GM20431 (cell line): ENCODE results near the gene GPR15.
"Not testable (repeated sequence)": the region's sequence is repeated elsewhere in the genome, so short reads cannot be mapped to it uniquely, and the experiment has no call there.

Source experiments
- in situ Hi-C: fragments of 300-500 bp; cut with MseI, MboI; formaldehyde crosslinking; loops from one replicate; pipeline ENCODE4 v1.15.0; 2020; ENCODE audit warnings: low sequenced_read_pairs; ENCODE audit not compliant: unreplicated experiment

GPR15 gene

DNA sequence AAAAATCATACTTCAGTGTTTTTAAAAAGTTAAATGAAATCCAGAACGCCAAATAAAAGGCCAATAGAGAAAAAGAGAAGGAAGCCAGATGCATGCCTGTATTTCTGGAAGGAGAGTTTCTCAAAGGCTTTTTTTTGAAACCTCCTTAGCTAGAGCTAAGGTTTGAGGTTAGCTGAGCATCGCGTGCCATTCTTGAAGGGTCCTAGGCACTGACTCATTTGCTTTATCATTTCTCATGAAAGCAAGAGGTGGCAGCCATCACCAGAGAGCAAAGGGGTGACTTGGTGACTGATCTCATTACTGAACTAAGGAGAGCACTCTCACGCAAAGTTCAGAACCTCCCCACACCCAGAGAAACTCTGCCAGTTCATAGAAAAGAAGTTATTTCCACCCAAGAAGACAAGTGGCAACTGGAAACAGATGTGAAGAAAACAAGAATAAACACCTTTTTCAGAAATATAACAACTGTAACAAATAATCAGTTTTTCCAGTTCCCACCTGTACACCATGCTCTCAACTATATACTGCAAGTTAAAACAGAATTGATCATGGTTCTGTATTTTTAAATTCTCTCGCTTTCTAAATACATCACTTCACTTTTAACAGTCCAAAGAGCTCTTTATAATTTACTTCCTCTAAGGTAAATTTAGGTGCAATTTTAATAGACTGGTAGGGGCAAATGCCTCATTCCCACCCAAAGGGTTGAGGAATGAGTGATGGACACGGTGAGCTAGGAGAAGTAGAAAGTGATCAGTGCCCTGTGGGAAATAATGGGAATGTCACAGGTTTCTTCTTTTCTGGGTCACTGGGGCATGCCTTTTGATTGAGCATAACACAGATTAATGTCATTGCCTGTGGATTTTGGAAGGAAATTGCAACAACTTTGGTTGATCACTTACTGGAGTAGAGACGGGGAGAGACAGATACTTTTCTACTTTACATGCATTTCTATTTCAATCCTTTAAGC lies 24.7 kb downstream of the GPR15 start:
- in situ Hi-C loops, result no loop called here

DNA sequence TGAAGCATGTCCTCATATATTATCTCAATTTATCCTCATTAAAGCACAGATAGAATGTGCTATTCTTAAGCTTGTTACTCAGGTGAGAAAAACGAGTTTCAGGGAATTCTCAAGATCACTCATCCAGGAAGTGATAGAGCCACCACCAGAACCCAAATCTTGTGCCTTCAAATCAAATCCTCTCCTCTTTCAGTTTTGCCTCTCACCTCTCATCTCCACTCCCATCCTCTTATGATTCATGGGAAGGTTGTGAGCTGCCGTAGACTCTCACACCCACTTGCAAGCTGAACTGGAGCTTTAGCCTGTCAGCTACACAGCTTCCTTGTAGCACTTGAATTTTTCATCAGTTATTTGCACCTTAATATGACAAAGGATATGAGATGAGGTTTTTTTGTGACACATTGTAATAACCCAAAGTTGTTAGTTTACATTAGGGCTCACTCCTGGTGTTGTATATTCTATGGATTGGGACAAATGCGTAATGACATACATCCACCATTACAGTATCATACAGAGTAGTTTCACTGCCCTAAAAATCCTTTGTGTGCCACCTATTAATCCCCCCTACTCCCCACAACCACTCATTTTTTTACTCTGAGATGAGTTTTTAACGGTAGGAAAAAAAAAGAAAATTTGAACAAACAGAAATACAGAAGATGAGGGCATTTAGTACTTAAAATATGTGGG lies 25.7 kb downstream of the GPR15 start:
- in situ Hi-C loops, result no loop called here

DNA sequence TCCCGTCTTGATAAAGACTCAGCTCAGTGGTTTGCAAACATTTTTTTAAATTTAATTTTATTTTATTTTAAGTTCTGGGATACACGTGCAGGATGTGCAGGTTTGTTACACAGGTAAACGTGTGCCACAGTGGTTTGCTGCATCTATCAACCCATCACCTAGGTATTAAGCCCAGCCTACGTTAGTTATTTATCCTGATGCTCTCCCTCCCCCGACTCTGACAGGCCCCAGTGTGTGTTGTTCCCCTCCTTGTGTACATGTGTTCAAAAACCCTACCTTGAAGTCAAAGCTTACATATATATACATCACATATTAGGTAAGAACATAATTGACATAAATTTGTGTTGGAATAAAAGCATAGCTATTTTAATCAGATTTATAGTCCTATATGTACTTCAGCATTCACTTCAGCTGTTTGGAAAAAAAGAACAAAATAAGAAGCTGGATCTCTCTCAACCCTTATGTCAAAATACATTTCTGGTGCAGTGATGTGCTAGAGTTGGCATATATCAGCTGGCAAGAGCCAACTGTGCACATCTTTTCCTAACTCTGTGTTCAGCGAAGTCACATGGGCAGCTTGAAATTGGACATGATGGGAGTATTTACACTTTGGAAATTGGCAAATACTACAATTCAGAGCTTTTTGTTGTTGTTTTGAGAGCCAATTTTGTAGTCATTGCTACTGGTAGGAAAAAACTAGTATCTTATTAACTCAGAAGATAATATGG lies 26.5 kb downstream of the GPR15 start:
- in situ Hi-C loops, result no loop called here

DNA sequence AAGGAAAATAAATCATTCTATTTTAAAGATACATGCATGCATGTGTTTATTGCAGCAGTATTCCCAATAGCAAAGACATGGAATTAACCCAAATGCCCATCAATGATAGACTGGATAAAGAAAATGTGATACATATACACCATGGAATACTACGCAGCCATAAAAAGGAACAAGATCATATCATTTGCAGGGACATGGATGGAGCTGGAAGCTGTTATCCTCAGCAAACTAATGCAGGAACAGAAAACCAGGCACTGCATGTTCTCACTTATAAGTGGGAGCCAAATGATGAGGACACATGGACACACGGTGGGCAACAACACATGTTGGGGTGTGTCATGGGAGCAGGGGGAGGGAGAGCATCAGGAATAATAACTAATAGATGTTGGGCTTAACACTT lies 28.0 kb downstream of the GPR15 start:
- in situ Hi-C loops, result not testable (repeated sequence)

DNA sequence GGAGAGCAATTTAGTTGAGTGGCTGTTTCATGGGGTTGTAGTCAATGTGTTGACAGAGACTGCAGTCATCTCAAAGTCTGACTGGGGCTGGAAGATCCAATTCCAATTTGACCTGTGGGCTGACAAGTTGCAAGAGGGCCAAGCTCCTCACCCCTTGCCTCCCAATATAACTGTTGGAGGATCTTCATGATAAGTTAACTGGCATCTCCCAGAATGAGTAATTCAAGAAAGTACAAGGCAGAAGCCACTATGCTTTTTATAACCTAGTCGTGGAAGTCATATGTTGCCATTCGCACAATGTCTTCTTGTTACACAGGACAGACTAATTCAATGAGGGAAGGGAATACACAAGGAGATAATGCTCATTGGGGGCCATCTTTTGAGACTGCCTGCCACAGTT lies 29.1 kb downstream of the GPR15 start:
- in situ Hi-C loops, result no loop called here

DNA sequence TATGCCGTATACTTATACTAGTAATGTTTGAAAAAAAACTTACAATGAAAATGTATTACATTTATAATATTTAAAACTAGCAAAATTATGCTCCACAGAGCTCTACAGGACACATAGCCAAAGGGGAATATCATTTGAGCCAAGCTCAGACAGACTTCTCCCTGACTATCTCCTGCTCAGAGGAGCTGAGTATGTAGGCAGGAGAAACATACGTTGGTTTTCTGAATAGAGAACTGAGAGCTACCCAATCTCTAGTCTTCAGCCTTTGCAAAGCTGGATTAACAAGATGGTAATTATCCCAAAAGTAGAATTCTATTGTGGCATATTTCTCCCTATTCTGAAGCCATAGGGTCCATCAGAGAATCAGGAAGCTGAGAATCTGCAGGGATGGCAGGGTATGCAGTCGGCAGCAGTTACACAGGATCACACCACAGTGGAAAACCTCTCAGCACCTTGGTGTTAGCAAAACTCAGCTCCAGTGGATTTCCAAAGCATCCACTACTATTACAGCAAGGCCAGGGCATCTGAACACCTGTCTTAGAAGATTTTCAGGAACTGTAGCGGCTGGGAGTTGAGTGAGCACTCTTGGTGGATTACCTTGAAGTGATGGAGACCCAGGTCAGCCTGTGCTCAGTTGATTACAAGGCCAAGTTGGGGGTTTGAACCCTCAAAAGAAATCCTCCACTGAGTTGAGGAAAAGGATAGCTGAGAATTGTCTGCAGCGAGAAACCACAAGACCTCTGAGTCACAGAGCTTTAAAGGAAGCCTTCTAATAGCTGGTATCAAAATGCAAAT lies 30.1 kb downstream of the GPR15 start:
- in situ Hi-C loops, result no loop called here

DNA sequence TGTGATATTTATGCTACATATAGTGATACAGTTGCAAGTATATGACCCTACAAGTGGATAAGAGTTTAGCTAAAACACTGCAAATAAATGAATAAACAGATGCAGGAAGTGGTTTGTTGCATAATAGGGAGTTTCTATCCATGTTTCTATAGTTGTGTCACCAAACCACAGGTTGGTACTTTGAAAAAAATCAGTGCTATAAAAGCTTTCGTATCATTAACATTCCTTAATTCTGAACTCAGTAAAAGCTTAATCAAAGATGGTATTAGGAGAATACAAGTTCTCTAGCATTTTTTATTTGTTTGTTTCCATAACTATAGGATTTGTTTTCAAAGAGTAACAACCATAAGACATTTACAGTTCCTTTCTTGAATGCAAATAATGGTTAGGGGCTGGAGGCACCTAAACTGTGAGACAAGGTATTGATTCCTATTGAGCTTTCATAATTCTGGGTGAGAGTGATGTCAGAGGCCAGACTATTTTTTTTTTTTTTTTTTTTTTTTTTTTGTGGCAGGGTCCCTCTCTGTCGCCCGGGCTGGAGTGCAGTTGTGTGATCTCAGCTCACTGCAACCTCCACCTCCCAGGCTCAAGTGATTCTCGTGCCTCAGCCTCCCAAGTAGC lies 32.0 kb downstream of the GPR15 start:
- in situ Hi-C loops, result no loop called here

DNA sequence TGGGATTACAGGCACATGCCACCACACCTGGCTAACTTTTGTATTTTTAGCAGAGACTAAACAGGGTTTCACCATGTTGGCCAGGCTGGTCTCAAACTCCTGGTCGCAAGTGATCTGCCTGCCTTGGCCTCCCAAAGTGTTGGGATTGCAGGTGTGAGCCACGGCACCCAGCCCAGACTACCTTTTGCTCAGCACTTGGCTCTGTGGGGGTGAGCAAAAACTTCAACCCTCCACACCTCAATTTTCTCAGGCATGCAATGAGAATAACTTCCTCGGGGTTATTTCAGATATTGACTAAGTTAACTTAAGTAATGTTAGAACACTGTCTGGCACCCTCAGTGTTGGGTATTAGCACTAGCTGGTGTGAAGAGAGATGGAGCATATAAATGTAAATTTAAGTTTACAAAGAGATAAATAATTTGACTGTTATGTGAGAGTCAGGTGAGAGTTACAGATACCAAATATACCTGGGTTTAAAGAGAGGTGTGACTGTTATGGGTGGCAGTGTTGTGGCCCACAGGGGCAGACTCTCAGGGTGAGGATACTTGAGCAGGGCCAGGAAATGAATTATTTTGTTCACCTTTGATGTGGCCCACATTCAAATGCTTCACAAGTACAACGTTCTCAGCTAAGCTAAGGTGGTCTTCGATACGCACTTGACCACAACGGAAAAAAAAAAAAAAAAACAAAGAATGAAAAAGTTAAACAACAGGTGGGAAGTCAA lies 32.7 kb downstream of the GPR15 start:
- in situ Hi-C loops, result no loop called here

DNA sequence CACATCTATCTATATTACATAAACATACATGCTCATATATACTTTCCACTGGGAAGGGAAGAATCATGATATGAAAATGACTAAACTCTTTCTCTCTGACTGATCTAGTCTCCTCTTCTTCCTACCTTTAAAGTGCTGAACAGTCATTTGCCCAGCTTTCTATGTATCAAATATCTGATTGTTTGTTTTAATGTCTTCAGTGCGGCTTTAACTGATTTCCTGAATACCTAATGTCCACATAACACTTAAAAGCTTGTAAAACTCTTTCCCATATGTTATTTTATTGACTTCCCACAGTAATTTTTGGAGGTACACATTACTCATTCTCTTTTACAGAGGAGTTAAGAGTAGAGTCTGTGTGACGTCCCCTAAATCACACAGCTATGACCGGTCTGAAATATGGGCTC lies 33.5 kb downstream of the GPR15 start:
- in situ Hi-C loops, result no loop called here

DNA sequence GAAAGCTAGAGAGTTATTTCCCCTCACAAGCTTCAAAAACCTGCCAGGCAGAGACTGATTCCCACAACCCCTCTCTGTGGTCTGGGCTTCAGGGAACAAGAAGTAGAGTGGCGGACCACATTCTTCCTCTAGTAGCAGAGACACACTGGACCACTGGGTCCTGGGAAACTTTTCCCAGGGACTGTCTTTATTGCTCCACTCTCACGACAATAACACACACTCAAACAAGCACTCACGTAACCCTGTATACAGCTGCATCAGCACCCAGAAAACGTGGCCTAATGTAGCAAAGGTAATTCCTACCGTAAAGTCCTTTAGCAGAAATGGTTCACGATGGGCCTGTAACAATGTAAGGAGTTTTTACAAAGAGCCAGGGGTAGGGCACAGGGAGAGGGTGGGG lies 34.1 kb downstream of the GPR15 start:
- in situ Hi-C loops, result no loop called here

DNA sequence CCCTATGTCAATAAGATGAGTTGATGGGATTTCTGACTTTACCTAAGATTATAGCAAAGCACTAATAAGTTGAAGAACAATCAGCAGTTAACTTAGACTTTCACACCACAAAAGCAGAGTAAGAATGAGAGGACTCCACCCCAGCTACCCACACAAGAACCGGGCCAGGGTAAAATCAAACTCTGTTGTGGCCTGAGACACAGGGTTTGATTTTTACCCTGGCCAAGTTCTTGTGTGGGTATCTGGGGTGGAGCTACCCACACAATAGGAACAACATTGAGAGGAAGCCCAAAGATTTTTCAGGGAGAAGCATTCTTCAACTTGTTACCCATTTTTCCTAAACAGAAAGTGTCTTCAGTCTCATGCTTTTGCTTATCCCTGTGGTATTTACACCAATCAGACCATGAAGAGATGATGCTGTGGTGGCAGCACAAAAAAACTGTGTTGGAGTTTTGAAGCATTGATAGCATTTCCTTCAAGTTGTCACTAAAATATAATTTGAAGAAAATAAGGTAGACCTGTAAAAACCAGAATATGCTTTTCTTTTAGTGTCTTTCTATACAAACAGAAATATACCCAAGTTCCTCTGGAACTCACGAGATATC lies 36.0 kb downstream of the GPR15 start:
- in situ Hi-C loops, result no loop called here

DNA sequence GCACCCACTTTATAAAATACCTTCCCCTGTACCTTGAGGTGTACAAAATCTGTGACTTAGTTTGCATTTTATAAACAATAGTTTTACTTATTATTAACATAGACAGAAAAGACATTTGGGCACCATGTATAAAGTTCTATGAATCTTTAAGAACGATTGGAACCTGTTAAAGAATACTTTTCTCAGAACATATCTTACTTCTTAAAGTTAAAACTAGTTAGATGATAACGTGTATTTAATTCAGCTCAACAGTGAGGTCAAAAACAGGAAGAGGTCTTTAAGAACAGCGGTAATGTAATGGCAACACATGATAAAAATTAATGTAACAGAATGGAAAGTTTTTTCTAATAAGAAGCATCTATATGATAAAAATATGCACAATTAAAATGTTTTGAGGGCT lies 36.6 kb downstream of the GPR15 start:
- in situ Hi-C loops, result no loop called here

DNA sequence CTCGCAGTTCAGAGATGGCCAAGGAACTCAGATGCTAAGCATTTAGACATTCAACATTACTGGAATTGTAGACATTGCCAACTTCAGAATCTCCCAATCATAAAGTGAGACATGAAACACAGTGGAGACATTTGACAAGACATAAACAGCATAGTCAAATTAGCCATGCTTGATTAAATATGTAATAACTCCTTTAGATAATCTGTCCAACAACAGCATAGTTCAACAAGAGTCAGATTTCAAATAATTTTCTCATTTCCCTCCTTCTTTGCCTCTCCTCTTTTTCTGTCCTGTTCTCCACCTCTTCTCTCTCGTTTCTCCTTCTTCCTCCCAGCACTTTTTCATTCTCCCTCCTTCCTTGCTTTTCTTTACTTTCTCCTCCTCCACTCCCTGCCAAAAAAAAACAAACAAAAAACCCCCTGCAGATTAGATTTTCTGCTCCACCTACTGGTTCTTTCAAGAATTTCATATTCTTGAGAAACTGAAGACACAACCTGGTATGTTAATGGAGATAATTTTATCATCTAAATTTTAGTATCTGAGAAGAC lies 41.5 kb downstream of the GPR15 start:
- in situ Hi-C loops, result no loop called here

DNA sequence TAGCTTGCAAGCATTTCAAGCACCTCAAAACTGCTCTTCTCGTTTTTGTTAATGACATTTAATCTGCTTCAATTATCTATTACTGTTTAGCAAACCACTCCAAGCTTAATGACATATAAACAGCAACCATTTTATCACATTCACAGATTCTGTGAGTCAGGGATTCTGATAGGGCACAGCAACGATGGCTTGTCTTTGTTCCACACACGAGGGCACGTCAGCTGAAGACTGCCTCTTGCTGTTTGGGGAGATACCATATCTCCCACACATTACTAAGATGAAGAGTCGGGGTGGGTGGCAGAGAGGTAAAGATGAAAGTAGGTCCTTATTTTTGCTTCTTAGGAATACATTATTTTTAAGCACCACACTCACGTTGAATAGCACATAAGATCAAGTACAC lies 42.4 kb downstream of the GPR15 start:
- in situ Hi-C loops, result no loop called here

DNA sequence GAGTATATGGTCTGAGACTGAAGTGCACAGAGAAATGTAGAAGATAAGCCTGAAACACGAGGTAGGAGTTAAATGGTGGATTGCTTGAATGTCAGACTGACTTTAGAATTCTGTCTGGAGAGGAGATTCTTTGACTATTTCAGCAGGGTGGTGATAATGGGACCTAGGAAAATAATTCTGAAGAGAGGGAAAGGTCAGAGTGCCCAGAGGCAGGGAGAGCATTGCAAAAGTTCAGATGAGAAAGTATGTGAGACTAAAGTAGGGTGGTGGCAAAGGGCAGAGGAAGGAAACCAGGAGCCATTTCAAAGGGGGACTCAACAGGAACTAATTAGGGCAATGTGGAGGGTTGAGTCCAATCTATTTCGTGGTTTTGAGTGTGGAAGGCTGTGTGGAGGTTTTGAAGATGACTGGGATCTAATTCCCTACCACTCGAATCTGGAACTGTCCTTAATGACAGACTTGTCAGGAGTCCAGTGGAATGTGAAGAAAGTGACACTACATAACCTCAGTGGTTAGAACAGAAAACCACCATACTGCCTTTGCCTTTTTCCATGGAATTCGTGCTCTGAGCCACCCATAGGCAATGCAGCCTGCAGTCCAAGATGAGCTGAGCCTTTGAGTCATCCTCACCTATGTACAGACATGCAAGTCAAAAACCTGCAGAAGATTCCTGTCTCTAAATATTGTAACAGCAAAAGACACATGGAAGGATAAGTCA lies 45.6 kb downstream of the GPR15 start:
- in situ Hi-C loops, result loop anchor here (25.0 kb wide), 1 partner anchor 240 kb away; no protein-coding TSS in a partner anchor

DNA sequence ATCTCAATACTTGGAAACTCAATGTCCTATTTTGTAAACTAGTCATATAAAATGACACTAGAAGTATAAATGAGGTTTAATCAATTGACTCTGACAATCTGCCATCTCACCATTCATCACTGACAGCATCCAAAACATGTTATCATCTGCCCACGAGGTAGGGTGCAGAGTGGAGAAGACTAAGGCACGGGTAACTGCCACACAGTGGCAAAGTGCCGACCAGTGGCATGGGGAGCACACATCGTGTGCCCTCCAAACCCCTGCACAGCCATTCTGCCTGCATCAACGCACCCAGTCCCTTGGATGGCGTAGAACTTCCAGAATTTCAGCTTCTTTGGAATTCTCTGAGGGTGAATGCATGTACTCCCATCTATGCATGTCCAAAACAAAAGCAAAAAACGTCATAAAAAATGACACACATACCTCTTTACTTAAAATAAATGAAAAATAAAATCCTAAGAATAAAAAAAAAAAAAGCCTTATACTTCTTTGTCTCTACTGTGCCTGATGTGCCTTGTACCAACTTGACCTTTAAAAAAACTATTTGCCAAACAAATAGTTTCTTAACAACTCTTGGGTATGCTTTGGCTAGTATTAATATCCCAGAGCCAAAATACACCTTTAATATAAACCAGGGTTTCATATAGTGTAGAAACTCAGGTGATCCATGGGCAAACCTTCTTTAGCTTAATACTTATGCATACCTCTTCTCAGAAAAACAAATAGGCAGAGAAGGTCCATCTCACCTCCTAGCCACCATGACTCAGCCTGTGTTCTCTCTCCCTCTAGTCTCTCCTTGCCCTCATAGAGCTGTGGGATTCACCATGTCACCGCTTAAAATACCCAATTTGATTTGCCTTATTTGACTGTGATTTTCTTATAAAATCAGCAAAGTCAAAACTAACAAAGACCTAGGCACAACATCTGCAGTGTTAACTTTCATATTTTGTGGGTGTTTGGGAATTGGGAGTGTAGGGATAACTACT lies 48.9 kb downstream of the GPR15 start:
- in situ Hi-C loops, result loop anchor here (25.0 kb wide), 1 partner anchor 243 kb away; no protein-coding TSS in a partner anchor
